K562 (cell line): Measurements from ENCODE around the gene DENND2A. TPM values are rescaled to one million over a fixed set of nuclear protein-coding genes. Genes with fewer than 3 reads are reported as not detected.

ENCODE experiments used
- DACH1 ChIP-seq: fragments of 450-650 bp; IDR thresholded peaks from 2 replicates; pipeline ENCODE4 v1.6.1; 2018; ENCODE audit not compliant: partially characterized antibody
- EHMT2 ChIP-seq: fragments of 450-650 bp; IDR thresholded peaks from 2 replicates; pipeline ENCODE4 v1.6.1; 2018; ENCODE audit warnings: antibody characterized with exemption
- ELF2 ChIP-seq: fragments of 250-450 bp; sonication (Bioruptor Pico); IDR thresholded peaks from 2 replicates; pipeline ENCODE4 v1.5.0; 2021; ENCODE audit warnings: mild to moderate bottlenecking
- FOXK1 ChIP-seq: sonication (generic); formaldehyde crosslinking; IDR thresholded peaks from 2 replicates; pipeline ENCODE4 v1.8.0; 2022; ENCODE audit warnings: missing genetic modification reagents, mild to moderate bottlenecking, borderline replicate concordance
- HDAC6 ChIP-seq: IDR thresholded peaks from 2 replicates; pipeline ENCODE4 v1.6.1; 2012; ENCODE audit warnings: low read depth, mild to moderate bottlenecking, control low read depth, inconsistent platforms, low read length, moderate library complexity
- ID3 ChIP-seq, 2 experiments: fragments of 250-450 bp in 1 of 2; fragments of 450-650 bp in 1 of 2; sonication (Bioruptor Pico) in 1 of 2; IDR thresholded peaks; 2 replicates each; pipeline versions ENCODE4 v1.6.1 to v1.8.0; 2016 to 2021; ENCODE audit warnings: mild to moderate bottlenecking in 2 of 2, moderate library complexity in 2 of 2, missing compliant biosample characterization in 1 of 2, missing genetic modification characterization in 1 of 2
- KLF1 ChIP-seq: fragments of 450-650 bp; IDR thresholded peaks from 2 replicates; pipeline ENCODE4 v1.6.1; 2016; ENCODE audit warnings: missing genetic modification characterization, missing compliant biosample characterization
- KLF6 ChIP-seq: fragments of 250-450 bp; sonication (Bioruptor Pico); IDR thresholded peaks from 2 replicates; pipeline ENCODE4 v1.4.0; 2020; ENCODE audit warnings: mild to moderate bottlenecking, moderate library complexity, borderline replicate concordance
- MTA3 ChIP-seq: fragments of 450-650 bp; formaldehyde crosslinking; IDR thresholded peaks from 2 replicates; pipeline ENCODE4 v1.6.1; 2017; ENCODE audit warnings: mild to moderate bottlenecking, borderline replicate concordance
- PCBP2 ChIP-seq: fragments of 200-400 bp; formaldehyde crosslinking; IDR thresholded peaks from 2 replicates; pipeline ENCODE4 v1.6.1; 2018; ENCODE audit warnings: low read length, low read depth, mild to moderate bottlenecking, moderate library complexity; ENCODE audit not compliant: poor library complexity, severe bottlenecking
- RBBP5 ChIP-seq: fragments of 200-600 bp; sonication (generic); IDR thresholded peaks from 2 replicates; pipeline ENCODE4 v1.6.1; 2012; ENCODE audit warnings: borderline replicate concordance, mild to moderate bottlenecking, low read length, control low read depth, inconsistent platforms; ENCODE audit not compliant: insufficient read depth, poor library complexity, severe bottlenecking
- SAFB ChIP-seq: fragments of 200-400 bp; formaldehyde crosslinking; IDR thresholded peaks from 2 replicates; pipeline ENCODE4 v1.6.1; 2017; ENCODE audit warnings: low read depth, low read length, borderline replicate concordance
- SAFB2 ChIP-seq: fragments of 200-400 bp; formaldehyde crosslinking; IDR thresholded peaks from 2 replicates; pipeline ENCODE4 v1.6.1; 2018; ENCODE audit warnings: borderline replicate concordance, low read length, low read depth, moderate library complexity; ENCODE audit not compliant: severe bottlenecking
- SOX6 ChIP-seq: fragments of 450-650 bp; IDR thresholded peaks from 2 replicates; pipeline ENCODE4 v1.6.1; 2014; ENCODE audit warnings: mild to moderate bottlenecking
- SREBF1 ChIP-seq: fragments of 150-350 bp; IDR thresholded peaks from 2 replicates; pipeline ENCODE4 v1.6.1; 2014; ENCODE audit warnings: antibody characterized with exemption, low read depth, low read length, borderline replicate concordance
- U2AF2 ChIP-seq: fragments of 200-400 bp; formaldehyde crosslinking; optimal IDR thresholded peaks from 2 replicates; pipeline ENCODE3; 2017; ENCODE audit warnings: low read depth, mild to moderate bottlenecking, low read length
- ZBTB17 ChIP-seq: fragments of 450-650 bp; formaldehyde crosslinking; IDR thresholded peaks from 2 replicates; pipeline ENCODE4 v1.4.0; 2020; ENCODE audit warnings: mild to moderate bottlenecking
- ZNF253 ChIP-seq: fragments of 250-450 bp; sonication (Bioruptor Pico); conservative IDR thresholded peaks from 2 replicates; pipeline ENCODE4 v1.6.1; 2021; ENCODE audit warnings: mild to moderate bottlenecking
- ZNF57 ChIP-seq: fragments of 450-650 bp; formaldehyde crosslinking; IDR thresholded peaks from 2 replicates; pipeline ENCODE4 v1.4.0; 2020; ENCODE audit warnings: mild to moderate bottlenecking, moderate library complexity
- ZNF778 ChIP-seq: fragments of 450-650 bp; formaldehyde crosslinking; IDR thresholded peaks from 2 replicates; pipeline ENCODE4 v1.4.0; 2020; ENCODE audit warnings: mild to moderate bottlenecking, moderate library complexity
- polyA plus RNA-seq, 8 experiments: library from polyadenylated mRNA; depleted of rRNA in 4 of 8; stranded (reverse) in 5 of 8; unstranded in 3 of 8; fragments of >200 nt; fragmentation: Nextera tagmentation in 2 of 8; fragmentation: Illumina TruSeq in 1 of 8; extraction: Ambion mirVana in 2 of 8; extraction: Trizol in 1 of 8; gene quantifications; 2 replicates each; pipeline versions ENCODE4 v1.2.1 to v1.2.3, GENCODE V29; 2011 to 2014; ENCODE audit warnings: inconsistent platforms in 1 of 8, missing spikeins in 1 of 8
- total RNA-seq, 7 experiments: library from RNA; depleted of rRNA in 6 of 7; stranded (reverse); fragments of >200 nt in 6 of 7; fragmentation: Illumina TruSeq in 2 of 7; extraction: Trizol in 2 of 7; gene quantifications; 2 replicates each; pipeline versions ENCODE4 v1.2.1 to v1.2.3, GENCODE V29; 2011 to 2021; ENCODE audit warnings: low replicate concordance in 1 of 7
- TF ChIP-seq, protein P1 (sequence below): fragments of 200-800 bp; sonication (Bioruptor generic); IDR thresholded peaks from 2 replicates; pipeline ENCODE4 v1.6.1; 2016; ENCODE audit warnings: missing genetic modification characterization, missing compliant biosample characterization
- TF ChIP-seq, protein P2 (sequence below): sonication (generic); formaldehyde crosslinking; IDR thresholded peaks from 2 replicates; pipeline ENCODE4 v1.9.0; 2022; ENCODE audit warnings: mild to moderate bottlenecking, missing genetic modification reagents

Gene DENND2A
- total and polyA plus RNA-seq, 9 of the 15 experiments (the other 6 are each of a cell fraction or from before 2014, with no cell fraction given): not detected

- TF ChIP-seq SREBF1 (no peak; the same call in 1 of the 2 replicates), ZNF57 (CRISPR knock-in tag) (no peak), DACH1 (no peak), ELF2 (CRISPR knock-in tag) (peak; percentile 96), EHMT2 (no peak), ZNF778 (no peak), U2AF2 (no peak), KLF6 (no peak), RBBP5 (peak; percentile 90), HDAC6 (no peak), MTA3 (peak; percentile 76; the same call in 1 of the 2 replicates), ID3 (CRISPR knock-in tag; IDR thresholded peaks at IDR 0.05) (no peak), ID3 (tag; IDR thresholded peaks at IDR 0.05) (peak; percentile 50; the same call in 1 of the 2 replicates), ZNF253 (no peak), ZBTB17 (CRISPR knock-in tag) (no peak), FOXK1 (no peak), SAFB (no peak), SAFB2 (no peak), KLF1 (tag) (peak; percentile 59; the same call in 1 of the 2 replicates), PCBP2 (no peak), SOX6 (peak; percentile 57; the same call in 1 of the 2 replicates)
- TF ChIP-seq, protein P1, sequence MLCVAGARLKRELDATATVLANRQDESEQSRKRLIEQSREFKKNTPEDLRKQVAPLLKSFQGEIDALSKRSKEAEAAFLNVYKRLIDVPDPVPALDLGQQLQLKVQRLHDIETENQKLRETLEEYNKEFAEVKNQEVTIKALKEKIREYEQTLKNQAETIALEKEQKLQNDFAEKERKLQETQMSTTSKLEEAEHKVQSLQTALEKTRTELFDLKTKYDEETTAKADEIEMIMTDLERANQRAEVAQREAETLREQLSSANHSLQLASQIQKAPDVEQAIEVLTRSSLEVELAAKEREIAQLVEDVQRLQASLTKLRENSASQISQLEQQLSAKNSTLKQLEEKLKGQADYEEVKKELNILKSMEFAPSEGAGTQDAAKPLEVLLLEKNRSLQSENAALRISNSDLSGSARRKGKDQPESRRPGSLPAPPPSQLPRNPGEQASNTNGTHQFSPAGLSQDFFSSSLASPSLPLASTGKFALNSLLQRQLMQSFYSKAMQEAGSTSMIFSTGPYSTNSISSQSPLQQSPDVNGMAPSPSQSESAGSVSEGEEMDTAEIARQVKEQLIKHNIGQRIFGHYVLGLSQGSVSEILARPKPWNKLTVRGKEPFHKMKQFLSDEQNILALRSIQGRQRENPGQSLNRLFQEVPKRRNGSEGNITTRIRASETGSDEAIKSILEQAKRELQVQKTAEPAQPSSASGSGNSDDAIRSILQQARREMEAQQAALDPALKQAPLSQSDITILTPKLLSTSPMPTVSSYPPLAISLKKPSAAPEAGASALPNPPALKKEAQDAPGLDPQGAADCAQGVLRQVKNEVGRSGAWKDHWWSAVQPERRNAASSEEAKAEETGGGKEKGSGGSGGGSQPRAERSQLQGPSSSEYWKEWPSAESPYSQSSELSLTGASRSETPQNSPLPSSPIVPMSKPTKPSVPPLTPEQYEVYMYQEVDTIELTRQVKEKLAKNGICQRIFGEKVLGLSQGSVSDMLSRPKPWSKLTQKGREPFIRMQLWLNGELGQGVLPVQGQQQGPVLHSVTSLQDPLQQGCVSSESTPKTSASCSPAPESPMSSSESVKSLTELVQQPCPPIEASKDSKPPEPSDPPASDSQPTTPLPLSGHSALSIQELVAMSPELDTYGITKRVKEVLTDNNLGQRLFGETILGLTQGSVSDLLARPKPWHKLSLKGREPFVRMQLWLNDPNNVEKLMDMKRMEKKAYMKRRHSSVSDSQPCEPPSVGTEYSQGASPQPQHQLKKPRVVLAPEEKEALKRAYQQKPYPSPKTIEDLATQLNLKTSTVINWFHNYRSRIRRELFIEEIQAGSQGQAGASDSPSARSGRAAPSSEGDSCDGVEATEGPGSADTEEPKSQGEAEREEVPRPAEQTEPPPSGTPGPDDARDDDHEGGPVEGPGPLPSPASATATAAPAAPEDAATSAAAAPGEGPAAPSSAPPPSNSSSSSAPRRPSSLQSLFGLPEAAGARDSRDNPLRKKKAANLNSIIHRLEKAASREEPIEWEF (CRISPR knock-in tag): no peak
- TF ChIP-seq, protein P2, sequence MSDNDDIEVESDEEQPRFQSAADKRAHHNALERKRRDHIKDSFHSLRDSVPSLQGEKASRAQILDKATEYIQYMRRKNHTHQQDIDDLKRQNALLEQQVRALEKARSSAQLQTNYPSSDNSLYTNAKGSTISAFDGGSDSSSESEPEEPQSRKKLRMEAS (CRISPR knock-in tag): peak; percentile 99
These were observed 161.4 kb downstream of the DENND2A start, which contains the start of gene MKRN1 (continued) for GRCh38 chr7:140479062-140479738.
